Loucy (cell line): ENCODE measurements around the gene KDM2B.

Experiments used
- H2AFZ ChIP-seq: fragments of 200-600 bp; sonication (generic); 2 replicates; pipeline ENCODE4 v1.6.0; 2016; ENCODE audit warnings: antibody characterized with exemption, mild to moderate bottlenecking, low read length, moderate library complexity
- H3F3A ChIP-seq: fragments of 200-600 bp; 2 replicates; pipeline ENCODE4 v1.6.0; 2016; ENCODE audit warnings: antibody characterized with exemption, low read depth, mild to moderate bottlenecking
- H3K27me3 ChIP-seq: fragments of 200-600 bp; sonication (generic); 2 replicates; pipeline ENCODE4 v1.6.1; 2014; ENCODE audit warnings: low read length, mild to moderate bottlenecking; ENCODE audit not compliant: insufficient read depth, poor library complexity, severe bottlenecking
- H3K36me3 ChIP-seq: fragments of 200-600 bp; sonication (generic); 2 replicates; pipeline ENCODE4 v1.6.1; 2016; ENCODE audit warnings: low read length; ENCODE audit not compliant: insufficient read depth
- H3K4me1 ChIP-seq: fragments of 200-600 bp; sonication (generic); 2 replicates; pipeline ENCODE4 v1.5.1; 2014; ENCODE audit warnings: low read length, mild to moderate bottlenecking; ENCODE audit not compliant: insufficient read depth, poor library complexity, severe bottlenecking
- H3K4me2 ChIP-seq: fragments of 200-600 bp; sonication (generic); 2 replicates; pipeline ENCODE4 v1.6.0; 2014; ENCODE audit warnings: antibody characterized with exemption, low read length, low read depth, mild to moderate bottlenecking; ENCODE audit not compliant: poor library complexity, severe bottlenecking
- H3K4me3 ChIP-seq: fragments of 200-600 bp; sonication (generic); 2 replicates; pipeline ENCODE4 v1.5.1; 2014; ENCODE audit warnings: low read length, mild to moderate bottlenecking, mixed read lengths; ENCODE audit not compliant: poor library complexity, severe bottlenecking
- H3K79me2 ChIP-seq: fragments of 200-600 bp; sonication (generic); 2 replicates; pipeline ENCODE4 v1.6.1; 2014; ENCODE audit warnings: low read length; ENCODE audit not compliant: insufficient read depth
- H3K9ac ChIP-seq: fragments of 200-600 bp; sonication (generic); 2 replicates; pipeline ENCODE4 v1.6.0; 2014; ENCODE audit warnings: mild to moderate bottlenecking, low read depth, low read length, moderate library complexity; ENCODE audit not compliant: poor library complexity, severe bottlenecking
- H3K9me2 ChIP-seq: fragments of 200-600 bp; sonication (generic); replicated peaks from 2 replicates; pipeline ENCODE4 v1.6.1; 2016; ENCODE audit warnings: low read depth, low read length, mixed read lengths
- H3K9me3 ChIP-seq: fragments of 200-600 bp; sonication (generic); 2 replicates; pipeline ENCODE4 v1.6.1; 2014; ENCODE audit warnings: mild to moderate bottlenecking, antibody characterized with exemption, low read length, low read depth; ENCODE audit not compliant: insufficient read depth
- H4K20me1 ChIP-seq: fragments of 200-600 bp; sonication (generic); 2 replicates; pipeline ENCODE4 v1.6.0; 2014; ENCODE audit warnings: antibody characterized with exemption, low read length, mild to moderate bottlenecking; ENCODE audit not compliant: insufficient read depth, poor library complexity, severe bottlenecking
- CTCF ChIP-seq: fragments of 200-600 bp; sonication (generic); conservative IDR thresholded peaks from 2 replicates; pipeline ENCODE4 v1.5.1; 2014; ENCODE audit warnings: mild to moderate bottlenecking, antibody characterized with exemption, low read length
- EZH2phosphoT487 ChIP-seq: fragments of 200-600 bp; IDR thresholded peaks from 2 replicates; pipeline ENCODE4 v1.6.1; 2018; ENCODE audit warnings: antibody characterized with exemption, mild to moderate bottlenecking, moderate library complexity, borderline replicate concordance

The KDM2B gene

GRCh38 chr12:121397521-121397920, 183.3 kb downstream of the KDM2B start:
- no peak overlapping the region for H3K4me2 ChIP-seq
- no peaks in the 10 kb centered on the region for H3F3A ChIP-seq
- peaks cover 38% of the 10 kb centered on the region for H3K79me2 ChIP-seq
- no peak overlapping the region for H3K9ac ChIP-seq
- peaks cover 21% of the 10 kb centered on the region for H4K20me1 ChIP-seq
- no peaks in the 10 kb centered on the region for H3K27me3 ChIP-seq
- H3K4me3 ChIP-seq: no peak overlapping the region
- TF ChIP-seq EZH2phosphoT487 (no peak), CTCF (no peak)
- no peaks in the 10 kb centered on the region for H3K9me2 ChIP-seq
- H2AFZ ChIP-seq: no peak overlapping the region
- no peaks in the 10 kb centered on the region for H3K36me3 ChIP-seq
- H3K4me1 ChIP-seq: peaks cover 27% of the 10 kb centered on the region
- H3K9me3 ChIP-seq: no peaks in the 10 kb centered on the region

GRCh38 chr12:121392325-121392716, 188.5 kb downstream of the KDM2B start:
- Histone ChIP-seq H3K4me2 (no peak overlapping the region), H3K9me2 (no peaks in the 10 kb centered on the region), H3F3A (no peaks in the 10 kb centered on the region), H3K9me3 (no peaks in the 10 kb centered on the region), H3K79me2 (no peaks in the 10 kb centered on the region), H3K4me1 (peaks cover 3% of the 10 kb centered on the region), H3K4me3 (no peak overlapping the region), H3K36me3 (no peaks in the 10 kb centered on the region), H2AFZ (no peak overlapping the region), H4K20me1 (no peaks in the 10 kb centered on the region), H3K9ac (no peak overlapping the region), H3K27me3 (no peaks in the 10 kb centered on the region)
- TF ChIP-seq CTCF: no peak
- no peak for TF ChIP-seq EZH2phosphoT487

GRCh38 chr12:121391619-121392324, 189.1 kb downstream of the KDM2B start:
- Histone ChIP-seq H4K20me1 (no peaks in the 10 kb centered on the region), H3K4me2 (peak overlapping the region; percentile 32), H3K9me3 (no peaks in the 10 kb centered on the region), H3K27me3 (no peaks in the 10 kb centered on the region), H3K4me1 (peaks cover 3% of the 10 kb centered on the region), H3K79me2 (no peaks in the 10 kb centered on the region), H3K9ac (no peak overlapping the region), H3F3A (no peaks in the 10 kb centered on the region), H2AFZ (0 out of 2 replicates have a peak overlapping the region, but pooled peaks have one; percentile 55), H3K9me2 (no peaks in the 10 kb centered on the region), H3K36me3 (no peaks in the 10 kb centered on the region), H3K4me3 (no peak overlapping the region)
- no peak for TF ChIP-seq EZH2phosphoT487
- TF ChIP-seq CTCF: no peak
